ENCODE data around the gene LGR4.
"Not testable (repeated sequence)": the region's sequence is repeated elsewhere in the genome, so short reads cannot be mapped to it uniquely, and the experiment has no call there.

Gene LGR4

DNA sequence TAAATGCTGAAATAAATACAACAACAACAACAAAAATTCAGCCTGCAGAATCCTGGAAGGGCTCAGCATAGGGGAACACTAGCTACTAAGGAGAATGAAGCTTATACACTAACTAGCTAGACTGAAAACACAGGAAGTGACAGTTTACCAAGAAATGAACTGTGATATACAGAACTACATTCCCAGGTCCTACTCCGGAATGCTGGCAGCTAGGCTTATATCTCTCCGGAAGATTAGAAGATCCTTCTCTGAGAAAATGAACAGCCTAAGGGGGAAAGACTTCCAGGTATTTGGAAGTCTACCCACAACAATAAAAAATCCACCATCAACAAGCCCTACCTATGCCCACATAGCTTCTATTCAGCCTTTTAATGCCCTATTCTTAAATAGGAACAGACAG lies 140.6 kb downstream of the LGR4 start:
- no peak for DNase-seq

DNA sequence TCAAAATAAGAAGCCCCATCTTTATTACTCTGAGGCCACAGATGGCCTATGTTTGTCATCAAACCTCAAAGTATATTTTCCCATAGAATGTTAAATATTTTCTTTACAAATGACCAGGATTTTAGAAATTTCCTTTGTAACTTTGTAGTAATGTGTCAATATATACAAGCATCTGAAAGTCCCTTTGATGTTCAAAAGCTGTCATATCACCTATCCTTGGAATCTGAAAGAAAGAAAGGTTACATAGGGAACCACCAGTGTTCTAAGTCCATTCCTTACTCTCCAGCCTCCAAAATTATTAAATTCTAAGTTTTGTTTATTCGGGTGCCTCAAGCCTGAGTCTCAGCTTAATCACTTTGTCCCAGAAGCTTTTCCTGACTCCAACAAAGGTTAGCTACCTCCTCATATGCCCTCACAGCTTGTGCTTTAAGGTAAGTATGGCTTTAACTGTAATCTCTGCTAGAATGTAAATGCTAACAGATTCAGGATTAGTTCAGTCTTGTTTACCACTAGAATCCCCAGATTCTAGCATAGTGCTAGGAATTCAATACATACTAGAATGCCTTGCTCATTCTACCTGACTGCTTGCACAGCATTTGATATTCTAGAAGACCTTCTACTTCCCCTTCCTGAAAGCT lies 141.8 kb downstream of the LGR4 start:
- DNase-seq, result no peak

DNA sequence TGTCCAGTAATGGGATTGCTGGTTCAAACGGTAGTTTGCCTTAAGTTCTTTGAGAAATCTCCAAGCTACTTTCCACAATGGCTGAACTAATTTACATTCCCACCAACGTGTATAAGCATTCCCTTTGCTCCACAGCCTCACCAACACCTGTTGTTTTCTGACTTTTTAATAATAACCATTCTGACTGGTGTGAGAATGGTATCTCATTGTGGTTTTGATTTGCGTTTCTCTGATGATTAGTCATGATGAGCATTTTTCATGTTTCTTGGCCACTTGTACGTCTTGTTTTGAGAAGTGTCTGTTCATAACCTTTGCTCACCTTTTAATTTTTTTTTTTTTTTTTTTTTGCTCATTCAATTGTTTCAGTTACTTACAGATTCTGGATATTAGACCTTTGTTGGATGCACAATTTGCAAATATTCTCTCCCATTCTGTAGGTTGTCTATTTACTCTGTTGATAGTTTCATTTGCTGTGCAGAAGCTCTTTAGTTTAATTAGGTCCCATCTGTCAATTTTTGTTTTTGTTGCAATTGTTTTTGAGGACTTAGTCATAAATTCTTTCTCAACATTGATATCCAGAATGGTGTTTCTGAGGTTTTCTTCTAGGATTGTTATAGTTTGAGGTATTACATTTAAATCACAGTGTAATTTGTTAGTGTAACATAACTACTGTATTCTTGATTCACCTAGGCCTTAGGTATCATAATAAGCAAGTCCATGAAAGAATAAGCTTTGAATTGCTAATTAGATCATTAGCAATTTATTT lies 142.5 kb downstream of the LGR4 start:
- DNase-seq, result no peak

DNA sequence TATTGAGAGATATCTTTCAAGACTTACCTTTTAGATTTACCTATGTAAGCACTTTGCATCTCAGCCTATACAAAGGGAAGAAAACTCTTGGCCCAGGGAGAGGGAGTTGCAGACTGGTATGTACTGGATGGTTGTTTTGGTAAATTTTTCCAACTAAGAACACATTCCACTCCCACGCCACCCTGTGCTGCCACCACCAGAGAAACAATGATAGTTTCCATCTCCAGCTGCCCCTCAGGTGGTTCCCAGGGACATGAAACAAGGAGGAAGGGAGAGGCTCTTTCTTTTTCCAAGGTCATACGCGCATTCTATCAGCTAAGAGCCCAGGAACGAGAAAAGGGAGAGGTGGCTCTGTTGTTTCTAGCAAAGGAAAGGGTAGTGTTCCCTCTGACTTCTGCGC lies 144.0 kb downstream of the LGR4 start:
- no peak for DNase-seq

DNA sequence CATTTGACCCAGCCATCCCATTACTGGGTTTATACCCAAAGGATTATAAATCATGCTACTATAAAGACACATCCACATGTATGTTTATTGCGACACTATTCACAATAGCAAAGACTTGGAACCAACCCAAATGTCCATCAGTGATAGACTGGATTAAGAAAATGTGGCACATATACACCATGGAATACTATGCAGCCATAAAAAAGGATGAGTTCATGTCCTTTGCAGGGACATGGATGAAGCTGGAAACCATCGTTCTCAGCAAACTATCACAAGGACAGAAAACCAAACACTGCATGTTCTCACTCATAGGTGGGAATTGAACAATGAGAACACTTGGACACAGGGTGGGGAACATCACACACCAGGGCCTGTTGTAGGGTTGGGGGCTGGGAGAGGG lies 145.5 kb downstream of the LGR4 start:
- not testable (repeated sequence) for DNase-seq

DNA sequence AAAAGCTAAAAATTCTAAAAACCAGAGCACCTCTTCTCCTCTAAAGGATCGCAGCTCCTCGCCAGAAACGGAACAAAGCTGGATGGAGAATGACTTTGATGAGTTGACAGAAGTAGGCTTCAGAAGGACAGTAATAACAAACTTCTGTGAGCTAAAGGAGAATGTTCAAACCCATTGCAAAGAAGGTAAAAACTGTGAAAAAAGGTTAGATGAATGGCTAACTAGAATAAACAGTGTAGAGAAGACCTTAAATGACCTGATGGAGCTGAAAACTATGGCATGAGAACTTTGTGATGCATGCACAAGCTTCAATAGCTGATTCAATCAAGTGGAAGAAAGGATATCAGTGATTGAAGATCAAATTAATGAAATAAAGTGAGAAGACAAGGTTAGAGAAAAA lies 150.4 kb downstream of the LGR4 start:
- DNase-seq, result not testable (repeated sequence)

DNA sequence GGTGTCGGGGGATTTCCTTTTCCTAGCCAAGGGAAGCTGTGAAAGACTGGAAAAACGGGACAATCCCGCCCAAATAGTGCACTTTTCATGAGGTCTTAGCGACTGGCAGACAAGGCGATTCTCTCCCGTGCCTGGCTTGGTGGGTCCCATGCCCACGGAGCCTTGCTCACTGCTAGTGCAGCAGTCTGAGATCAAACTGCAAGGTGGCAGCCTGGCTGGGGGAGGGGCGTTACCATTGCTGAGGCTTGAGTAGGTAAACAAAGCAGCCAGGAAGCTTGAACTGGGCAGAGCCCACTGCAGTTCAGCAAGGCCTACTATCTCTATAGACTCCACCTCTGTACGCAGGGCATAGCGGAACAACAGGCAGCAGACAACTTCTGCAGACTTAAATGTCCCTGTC lies 151.2 kb downstream of the LGR4 start:
- DNase-seq, result not testable (repeated sequence)

DNA sequence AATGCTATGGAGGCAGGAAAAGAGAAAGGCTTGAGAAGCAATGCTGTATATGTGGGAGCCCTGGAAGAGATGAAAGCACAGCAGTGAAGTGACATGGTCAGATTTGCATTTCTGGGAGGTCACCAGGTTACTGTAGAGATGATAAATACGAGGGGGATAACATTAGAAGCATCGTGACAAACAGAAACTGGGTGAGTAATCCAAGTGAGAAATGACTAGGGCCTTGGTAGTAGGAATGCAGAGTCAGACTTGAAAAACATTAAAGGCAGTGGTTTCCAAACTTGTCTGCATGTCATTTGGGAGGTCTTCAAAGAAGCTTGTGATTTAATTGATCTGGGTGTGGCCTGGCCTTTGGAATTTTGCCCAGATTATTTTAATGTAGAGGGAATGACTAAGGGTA lies 153.5 kb downstream of the LGR4 start:
- no peak for DNase-seq

DNA sequence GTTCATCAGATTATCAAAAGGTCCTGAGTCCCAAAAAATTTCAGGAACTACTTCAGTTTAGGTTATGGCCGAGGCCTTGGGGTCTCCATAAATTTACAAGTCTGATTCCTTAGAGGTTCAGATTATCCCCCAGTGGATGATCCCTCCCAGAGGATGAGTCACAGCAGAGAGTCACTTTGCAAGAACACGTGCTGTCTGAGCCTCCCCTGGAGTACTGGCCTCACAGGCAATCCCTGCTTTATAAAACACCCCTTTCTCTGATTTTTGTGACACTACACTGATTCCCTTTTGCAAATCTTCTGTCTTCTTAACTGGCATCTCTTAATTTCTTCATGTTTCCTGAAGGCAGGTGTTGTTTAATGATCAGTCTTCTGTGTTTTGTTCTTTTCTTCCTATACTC lies 154.8 kb downstream of the LGR4 start:
- no peak for DNase-seq
